ENCODE data around the gene MOCS2. TPM values are rescaled to one million over a fixed set of nuclear protein-coding genes. Genes with fewer than 3 reads are reported as not detected.

MOCS2 gene
- total RNA-seq, 1 donor from 2014 or later = 28.8 TPM

DNA sequence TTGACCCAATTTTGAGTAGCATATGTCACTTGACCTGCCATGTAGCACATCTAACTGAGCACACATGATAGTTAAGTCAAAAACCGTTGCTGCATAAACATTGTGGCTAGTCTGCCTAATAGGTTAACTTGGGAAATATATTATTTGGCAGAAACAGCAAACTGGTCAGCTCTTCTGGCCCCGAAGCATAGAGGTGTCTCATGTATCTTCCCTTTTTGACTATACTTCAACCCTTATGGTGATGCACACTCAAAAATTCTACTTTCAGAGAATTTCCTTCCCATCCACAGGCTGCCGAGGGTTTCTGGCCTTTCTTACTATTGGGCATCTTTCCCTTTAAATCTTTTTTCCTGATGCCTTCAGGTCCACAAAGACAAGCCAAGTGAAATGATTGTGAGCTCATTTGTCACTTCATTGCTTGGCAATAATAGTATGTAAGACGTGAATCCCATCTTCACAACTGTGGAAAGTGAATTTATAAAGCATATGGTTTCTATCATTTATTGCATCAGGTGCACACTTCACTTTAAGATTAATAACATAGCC lies 41.2 kb downstream of the MOCS2 start:
- no peaks in the 10 kb centered on the region for H3K27me3 Mint-ChIP-seq (ENCODE audit: low read depth)
- no peak overlapping the region for H3K27ac Mint-ChIP-seq (ENCODE audit: unreplicated experiment)
- no peaks in the 10 kb centered on the region for H3K4me1 Mint-ChIP-seq
- no peaks in the 10 kb centered on the region for H3K9me3 Mint-ChIP-seq
- no peaks in the 10 kb centered on the region for H3K36me3 Mint-ChIP-seq (ENCODE audit: low read depth)
- TF ChIP-seq, protein P1, sequence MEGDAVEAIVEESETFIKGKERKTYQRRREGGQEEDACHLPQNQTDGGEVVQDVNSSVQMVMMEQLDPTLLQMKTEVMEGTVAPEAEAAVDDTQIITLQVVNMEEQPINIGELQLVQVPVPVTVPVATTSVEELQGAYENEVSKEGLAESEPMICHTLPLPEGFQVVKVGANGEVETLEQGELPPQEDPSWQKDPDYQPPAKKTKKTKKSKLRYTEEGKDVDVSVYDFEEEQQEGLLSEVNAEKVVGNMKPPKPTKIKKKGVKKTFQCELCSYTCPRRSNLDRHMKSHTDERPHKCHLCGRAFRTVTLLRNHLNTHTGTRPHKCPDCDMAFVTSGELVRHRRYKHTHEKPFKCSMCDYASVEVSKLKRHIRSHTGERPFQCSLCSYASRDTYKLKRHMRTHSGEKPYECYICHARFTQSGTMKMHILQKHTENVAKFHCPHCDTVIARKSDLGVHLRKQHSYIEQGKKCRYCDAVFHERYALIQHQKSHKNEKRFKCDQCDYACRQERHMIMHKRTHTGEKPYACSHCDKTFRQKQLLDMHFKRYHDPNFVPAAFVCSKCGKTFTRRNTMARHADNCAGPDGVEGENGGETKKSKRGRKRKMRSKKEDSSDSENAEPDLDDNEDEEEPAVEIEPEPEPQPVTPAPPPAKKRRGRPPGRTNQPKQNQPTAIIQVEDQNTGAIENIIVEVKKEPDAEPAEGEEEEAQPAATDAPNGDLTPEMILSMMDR (conservative IDR thresholded peaks at IDR 0.05) = no peak
- no peak for DNase-seq (ENCODE audit: low read depth, low spot score)
- no peak overlapping the region for H3K4me3 Mint-ChIP-seq

DNA sequence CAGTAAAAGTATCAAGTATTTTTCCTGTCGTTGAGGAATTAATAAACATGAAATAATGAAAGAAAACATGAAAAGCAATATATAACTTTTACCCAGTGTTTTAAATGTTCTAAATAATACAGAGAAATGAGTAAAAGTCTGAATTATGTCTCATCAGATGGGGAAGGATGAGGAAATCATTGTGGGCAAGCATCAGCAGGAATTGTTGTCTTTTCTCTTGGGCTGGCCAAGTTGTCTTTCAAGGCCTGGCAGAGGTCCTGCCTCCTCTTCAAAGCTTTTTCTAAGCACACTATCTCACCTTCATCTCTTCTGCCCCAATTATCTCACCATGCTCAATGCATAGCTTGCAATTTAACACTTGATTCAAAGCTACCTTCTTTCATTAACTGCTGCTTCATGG lies 41.9 kb downstream of the MOCS2 start:
- H3K27ac Mint-ChIP-seq (ENCODE audit: unreplicated experiment) = no peak overlapping the region
- H3K36me3 Mint-ChIP-seq (ENCODE audit: low read depth) = no peaks in the 10 kb centered on the region
- no peak overlapping the region for H3K4me3 Mint-ChIP-seq
- H3K9me3 Mint-ChIP-seq = no peaks in the 10 kb centered on the region
- DNase-seq (ENCODE audit: low read depth, low spot score) = no peak
- no peaks in the 10 kb centered on the region for H3K4me1 Mint-ChIP-seq
- TF ChIP-seq, protein P1 (conservative IDR thresholded peaks at IDR 0.05) = no peak
- H3K27me3 Mint-ChIP-seq (ENCODE audit: low read depth) = no peaks in the 10 kb centered on the region

GRCh38 chr5:53066088-53066487 lies 43.5 kb downstream of the MOCS2 start:
- no peak for DNase-seq (ENCODE audit: low read depth, low spot score)
- H3K4me1 Mint-ChIP-seq = no peaks in the 10 kb centered on the region
- no peak overlapping the region for H3K4me3 Mint-ChIP-seq
- TF ChIP-seq, protein P1 (conservative IDR thresholded peaks at IDR 0.05) = no peak
- no peaks in the 10 kb centered on the region for H3K9me3 Mint-ChIP-seq
- H3K36me3 Mint-ChIP-seq (ENCODE audit: low read depth) = no peaks in the 10 kb centered on the region
- no peaks in the 10 kb centered on the region for H3K27me3 Mint-ChIP-seq (ENCODE audit: low read depth)
- H3K27ac Mint-ChIP-seq (ENCODE audit: unreplicated experiment) = no peak overlapping the region

DNA sequence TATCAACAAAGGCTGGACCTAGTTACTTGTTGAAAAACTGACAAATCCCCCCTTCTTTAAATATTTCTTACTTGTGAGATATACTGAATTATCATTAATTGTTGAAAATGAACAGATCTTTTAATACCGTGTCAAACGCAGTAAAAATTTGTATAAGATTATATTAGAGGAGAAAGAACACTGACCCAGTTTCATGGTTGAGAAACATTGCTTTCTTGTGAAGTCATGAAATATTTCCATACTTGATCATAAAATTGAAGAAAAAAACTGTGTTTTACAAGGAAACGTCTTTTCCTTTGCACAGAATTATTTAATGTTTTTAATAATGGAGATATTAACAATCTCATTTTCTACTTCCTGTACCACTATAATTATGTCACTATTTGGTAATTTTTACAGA lies 45.8 kb downstream of the MOCS2 start:
- Mint-ChIP-seq H3K9me3 (no peaks in the 10 kb centered on the region), H3K4me1 (no peaks in the 10 kb centered on the region), H3K36me3 (ENCODE audit: low read depth) (no peaks in the 10 kb centered on the region), H3K4me3 (no peak overlapping the region), H3K27ac (ENCODE audit: unreplicated experiment) (no peak overlapping the region), H3K27me3 (ENCODE audit: low read depth) (no peaks in the 10 kb centered on the region)
- DNase-seq (ENCODE audit: low read depth, low spot score) = no peak
- TF ChIP-seq, protein P1 (conservative IDR thresholded peaks at IDR 0.05) = no peak

- H3K36me3 Mint-ChIP-seq (ENCODE audit: low read depth) = no peaks in the 10 kb centered on the region
- TF ChIP-seq, protein P1 (conservative IDR thresholded peaks at IDR 0.05) = no peak
- no peak overlapping the region for H3K27ac Mint-ChIP-seq (ENCODE audit: unreplicated experiment)
- no peaks in the 10 kb centered on the region for H3K9me3 Mint-ChIP-seq
- H3K27me3 Mint-ChIP-seq (ENCODE audit: low read depth) = no peaks in the 10 kb centered on the region
- no peaks in the 10 kb centered on the region for H3K4me1 Mint-ChIP-seq
- no peak overlapping the region for H3K4me3 Mint-ChIP-seq
- DNase-seq (ENCODE audit: low read depth, low spot score) = no peak
These were observed 46.4 kb downstream of the MOCS2 start for GRCh38 chr5:53063176-53063575.
